Measurements from ENCODE around the gene CLEC16A.

DNA sequence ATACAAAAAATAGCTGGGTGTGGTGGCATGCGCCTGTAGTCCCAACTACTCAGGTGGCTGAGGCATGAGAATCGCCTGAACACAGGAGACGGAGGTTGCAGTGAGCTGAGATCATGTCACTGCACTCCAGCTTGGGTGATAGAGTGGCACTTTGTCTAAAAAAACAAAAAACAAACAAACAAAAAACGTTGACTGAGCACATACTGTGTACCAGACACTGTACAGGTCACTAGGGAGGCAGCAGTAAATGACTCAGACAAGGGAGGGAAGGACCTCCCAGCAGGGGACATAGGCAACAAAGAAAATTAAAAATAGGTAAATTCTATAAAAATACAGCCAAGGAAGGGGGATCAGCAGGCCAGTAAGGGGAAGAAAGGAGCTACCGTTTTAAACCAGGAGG lies 247.3 kb downstream of the CLEC16A start:
- TF ChIP-seq, protein P1, sequence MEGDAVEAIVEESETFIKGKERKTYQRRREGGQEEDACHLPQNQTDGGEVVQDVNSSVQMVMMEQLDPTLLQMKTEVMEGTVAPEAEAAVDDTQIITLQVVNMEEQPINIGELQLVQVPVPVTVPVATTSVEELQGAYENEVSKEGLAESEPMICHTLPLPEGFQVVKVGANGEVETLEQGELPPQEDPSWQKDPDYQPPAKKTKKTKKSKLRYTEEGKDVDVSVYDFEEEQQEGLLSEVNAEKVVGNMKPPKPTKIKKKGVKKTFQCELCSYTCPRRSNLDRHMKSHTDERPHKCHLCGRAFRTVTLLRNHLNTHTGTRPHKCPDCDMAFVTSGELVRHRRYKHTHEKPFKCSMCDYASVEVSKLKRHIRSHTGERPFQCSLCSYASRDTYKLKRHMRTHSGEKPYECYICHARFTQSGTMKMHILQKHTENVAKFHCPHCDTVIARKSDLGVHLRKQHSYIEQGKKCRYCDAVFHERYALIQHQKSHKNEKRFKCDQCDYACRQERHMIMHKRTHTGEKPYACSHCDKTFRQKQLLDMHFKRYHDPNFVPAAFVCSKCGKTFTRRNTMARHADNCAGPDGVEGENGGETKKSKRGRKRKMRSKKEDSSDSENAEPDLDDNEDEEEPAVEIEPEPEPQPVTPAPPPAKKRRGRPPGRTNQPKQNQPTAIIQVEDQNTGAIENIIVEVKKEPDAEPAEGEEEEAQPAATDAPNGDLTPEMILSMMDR (IDR thresholded peaks at IDR 0.05), result no peak
- TF ChIP-seq EZH2phosphoT487 (IDR thresholded peaks at IDR 0.05) (no peak), EZH2 (IDR thresholded peaks at IDR 0.05) (no peak)
